EL (cell line): ENCODE results near the gene GPR63.

Experiments used
- DNase-seq: peaks from one replicate; pipeline ENCODE4 v3.0.0-alpha.2; 2016

The GPR63 gene

DNA sequence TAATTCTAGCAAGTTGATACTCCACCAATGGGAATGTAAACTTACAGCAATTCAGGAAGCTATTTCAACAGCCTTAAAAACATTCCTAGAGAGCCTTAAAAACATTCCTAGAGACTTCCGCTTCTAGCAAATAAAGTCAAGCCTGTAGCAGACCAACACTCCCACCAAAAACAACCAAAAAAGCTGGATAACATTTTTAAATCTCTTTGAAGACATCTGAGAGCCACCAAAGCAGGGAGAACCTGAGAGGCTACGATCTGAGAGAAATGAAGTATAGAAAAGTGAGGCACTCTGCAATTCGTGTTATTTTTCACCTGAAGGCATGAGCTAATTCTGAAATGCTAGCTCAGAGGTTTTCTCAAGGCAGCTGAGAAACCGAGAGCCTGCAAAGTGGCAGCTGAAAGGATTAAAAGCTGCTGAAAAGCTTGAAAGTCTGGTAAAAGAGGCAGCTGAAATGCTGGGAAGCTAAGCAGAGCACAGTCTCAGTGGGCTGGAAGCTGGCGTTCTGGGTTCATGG, 20.9 kb downstream of the GPR63 start:
- no peak for DNase-seq

DNA sequence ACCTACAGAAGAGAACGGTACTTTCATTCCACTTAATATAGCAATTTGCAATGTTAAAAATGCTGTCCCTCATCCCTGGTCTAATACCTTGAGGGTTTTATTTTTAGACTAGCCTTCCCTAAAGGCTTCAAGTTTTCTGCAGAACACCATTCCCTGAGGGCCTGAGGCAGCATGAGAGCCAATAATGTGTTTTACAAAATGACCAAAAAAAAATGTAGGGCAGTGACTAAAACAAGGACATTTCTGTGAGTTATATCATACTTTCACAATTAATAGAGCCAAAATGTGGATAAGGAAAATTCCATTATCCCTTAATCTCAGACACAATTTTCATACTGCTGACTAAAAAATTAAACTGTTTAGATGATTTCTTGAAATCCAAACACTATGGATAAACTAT, 22.7 kb downstream of the GPR63 start:
- DNase-seq = no peak

DNA sequence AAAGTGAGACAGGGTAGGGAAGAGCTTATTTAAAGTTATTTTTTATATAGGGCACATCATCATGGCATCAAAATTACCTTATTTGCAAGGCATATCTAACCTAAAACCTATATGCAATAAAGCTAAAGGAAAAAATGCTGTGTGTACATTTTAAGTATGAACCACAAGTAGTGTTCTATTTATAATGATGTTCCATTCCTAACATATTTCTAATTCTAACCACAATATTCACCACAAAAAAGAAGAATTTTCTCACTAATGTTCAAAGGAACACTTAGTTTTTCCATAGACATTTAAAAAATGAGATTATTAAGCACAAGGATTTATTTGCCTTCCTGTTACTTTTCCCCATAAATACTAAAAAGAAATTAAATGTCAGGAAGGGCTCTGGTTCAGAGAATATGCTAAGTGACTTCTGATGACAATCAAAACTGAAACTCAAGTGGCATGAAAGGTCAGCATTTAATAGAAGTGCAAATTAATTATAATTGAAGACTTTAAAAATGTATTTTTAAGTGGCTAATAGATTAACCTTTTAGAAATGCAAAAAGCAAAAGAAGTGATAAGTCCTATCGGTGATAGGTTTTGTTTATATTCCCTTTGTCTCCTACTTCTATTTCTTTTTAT, 25.1 kb downstream of the GPR63 start:
- no peak for DNase-seq

DNA sequence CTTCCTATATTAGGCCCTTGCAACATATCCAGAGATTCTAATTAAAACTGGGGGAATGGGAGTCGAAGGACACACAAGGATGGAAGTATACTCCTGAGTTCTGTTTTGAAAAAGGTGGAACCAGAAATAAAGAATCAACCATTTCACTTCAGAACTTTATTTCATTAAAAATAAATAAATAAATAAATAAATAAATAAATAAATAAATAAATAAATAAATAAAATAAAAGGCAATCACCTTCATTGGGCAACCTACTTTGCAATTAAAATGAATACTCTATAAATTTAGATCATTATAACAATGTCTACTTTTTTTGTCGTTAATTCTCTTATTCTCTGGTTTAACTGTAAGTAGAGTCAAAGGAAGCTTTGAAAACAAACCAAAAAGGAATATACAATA, 25.6 kb downstream of the GPR63 start:
- DNase-seq = no peak

DNA sequence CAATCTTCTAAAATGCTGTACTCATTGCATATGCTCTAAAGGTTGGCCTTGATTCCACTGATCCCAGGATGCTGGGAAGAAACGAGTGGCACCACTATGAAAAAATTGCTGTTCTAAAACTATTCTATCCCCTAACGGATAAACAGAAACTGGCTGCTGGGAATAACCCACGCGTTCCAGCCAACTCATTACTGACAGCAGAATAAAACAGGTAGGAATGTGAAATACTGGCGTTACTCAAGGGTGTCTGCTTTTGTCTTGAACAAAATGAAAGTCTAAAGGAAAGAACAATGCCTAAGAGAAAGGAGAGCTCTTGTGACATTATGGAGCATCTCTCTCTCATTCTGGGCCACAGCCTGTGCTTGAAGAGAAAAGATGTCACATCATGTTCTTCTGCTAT, 26.1 kb downstream of the GPR63 start:
- DNase-seq = no peak

DNA sequence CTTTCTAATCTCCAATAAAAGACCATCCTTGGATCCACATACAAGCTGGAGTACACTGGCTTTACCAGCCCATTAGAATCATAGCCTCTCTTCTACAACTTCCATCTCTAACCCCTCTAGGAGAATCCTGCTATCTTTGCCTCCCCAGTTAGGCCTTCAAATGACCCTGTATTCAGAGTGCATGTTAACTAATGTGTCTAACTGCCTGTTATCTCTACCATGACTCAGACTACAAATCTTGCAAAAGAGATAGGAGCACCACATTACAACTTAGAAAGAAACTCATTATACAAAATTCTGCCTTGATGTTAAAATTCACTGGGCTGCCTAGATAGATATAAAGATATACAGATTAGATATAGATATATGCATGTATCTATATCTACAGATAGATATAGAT, 28.2 kb downstream of the GPR63 start:
- DNase-seq = no peak

DNA sequence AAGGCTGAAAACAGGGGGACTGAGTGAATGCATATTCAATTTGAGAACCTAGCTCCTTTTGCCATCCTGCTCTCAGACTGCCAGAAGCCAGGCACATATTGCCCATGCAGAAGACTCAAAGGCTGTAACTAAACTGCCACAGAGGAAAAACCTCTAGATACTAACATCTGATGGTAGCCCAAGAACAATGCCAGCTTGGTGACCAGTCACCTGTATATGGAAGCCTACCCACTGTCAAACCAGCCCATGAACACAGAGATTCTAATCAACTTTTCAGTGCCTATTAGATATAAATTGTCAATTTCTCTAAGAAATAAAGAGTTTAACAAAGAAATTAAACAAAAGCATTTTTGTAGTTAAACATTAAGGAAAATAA, 34.2 kb downstream of the GPR63 start:
- no peak for DNase-seq

DNA sequence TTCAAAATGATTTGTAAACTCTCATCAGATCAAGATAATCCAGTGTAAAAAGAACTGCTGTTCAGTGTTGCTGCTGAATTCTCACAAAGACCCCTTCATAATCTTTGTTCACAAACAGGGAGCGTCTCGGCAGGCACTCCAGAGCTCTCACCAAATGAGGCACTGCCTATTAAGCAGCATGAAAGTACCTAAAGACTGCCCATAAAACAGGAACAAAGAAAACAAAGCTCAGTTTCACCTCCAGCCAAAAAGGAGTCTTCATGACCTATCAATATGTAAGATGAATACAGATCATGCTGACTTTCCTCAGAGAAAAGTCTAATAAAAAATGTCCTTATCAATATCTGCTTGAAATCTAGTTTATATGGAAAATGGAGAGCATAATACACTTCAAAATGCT, 41.8 kb downstream of the GPR63 start:
- DNase-seq = no peak

DNA sequence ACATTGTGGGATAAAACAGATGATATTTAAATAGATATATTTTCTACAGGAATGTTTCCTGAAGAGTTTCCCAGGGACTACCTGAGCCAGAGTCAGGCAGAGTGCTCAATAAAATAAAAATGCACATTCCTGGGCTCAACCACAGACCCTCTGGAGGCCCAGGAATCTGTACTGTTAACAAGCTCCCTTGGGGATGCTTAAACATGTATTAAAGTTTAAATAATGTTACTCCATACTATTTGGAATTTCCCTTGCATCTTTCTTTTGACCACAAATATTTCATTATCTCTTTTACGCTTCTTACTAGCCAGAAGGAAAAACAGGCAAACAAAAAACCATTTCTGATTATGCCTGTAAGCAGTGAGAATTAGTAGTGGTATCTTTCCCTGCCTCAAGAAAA, 42.3 kb downstream of the GPR63 start:
- DNase-seq = peak; percentile 29

DNA sequence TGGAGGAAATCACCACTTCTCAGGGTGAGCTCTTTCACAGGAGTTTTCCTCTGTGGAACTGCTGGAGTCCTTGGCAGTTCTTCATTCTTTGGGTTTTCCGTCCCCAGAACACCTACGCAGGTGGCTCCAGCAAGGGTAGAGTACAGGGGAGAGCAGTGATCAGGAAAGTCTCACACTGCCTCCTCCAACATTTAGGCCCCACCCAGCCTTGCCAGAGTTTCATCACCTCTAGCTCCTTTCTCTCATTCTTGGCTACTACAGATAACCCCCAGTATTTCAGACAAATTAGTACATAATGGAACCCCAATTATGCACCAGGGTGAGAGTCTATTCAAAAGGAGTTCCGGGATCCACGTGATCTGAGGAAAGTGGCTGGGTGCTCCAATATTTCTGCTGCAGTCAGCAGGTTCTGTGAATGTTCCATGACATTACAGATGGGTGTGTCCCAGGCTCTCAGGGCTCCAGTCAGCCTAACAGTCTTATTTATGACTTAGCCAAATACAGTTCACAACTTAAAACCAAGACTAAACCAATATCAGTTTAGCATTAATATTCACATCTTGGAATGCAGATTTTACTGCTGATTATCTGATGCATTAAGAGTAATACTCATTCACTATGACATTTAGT, 44.6 kb downstream of the GPR63 start:
- DNase-seq = no peak

DNA sequence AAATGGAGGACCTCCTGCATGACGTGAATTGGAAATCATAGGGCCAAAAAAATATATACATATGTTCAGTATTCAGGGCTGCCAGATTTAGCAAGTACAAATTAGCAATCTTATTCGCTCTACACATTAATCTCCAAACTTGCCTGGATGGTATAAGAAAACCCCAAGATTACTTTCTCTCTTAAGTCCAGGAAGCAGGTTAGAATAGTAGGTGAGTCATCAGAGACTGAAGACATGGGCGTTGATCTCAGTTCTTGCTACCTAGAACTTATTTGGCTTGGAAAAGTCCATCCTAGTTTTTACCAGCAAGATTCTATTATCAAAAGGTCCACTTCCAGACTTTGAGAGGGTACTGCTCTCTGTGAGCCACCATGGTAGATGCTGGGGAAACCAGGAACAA, 47.4 kb downstream of the GPR63 start:
- DNase-seq = no peak

DNA sequence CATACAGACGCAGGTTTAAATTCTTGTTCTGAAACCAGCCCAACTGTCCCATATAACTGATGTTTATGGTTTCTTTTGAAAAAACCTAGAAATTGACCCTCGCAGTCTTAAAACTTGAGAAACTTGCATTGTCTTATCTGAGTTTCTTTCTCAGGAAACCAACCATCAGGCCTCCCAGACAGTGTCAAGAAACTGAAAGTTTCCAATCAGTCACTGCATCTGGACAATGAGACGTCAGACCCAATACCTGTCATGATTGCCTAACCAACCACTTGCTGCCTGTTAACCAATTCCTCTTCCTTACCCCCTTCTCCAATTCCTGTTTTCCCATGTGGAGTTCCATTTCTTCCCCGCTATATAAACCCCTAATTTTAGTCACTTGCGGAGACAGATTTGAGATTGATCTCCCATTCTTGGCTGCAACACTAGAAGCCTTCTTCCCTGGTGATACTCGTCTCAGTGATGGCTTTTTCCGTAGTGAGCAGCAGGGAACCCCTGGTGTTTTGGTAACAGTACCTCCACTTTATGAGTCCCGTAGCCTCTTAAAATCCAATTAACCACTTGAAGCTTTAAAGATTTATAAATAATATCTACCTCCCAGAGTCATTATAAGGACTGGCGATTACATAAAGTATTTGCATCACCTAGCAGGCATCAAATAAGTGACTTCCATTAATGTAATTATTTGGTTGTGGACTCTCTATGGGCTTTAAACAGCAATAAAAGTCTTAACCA, 49.3 kb downstream of the GPR63 start:
- DNase-seq = no peak

DNA sequence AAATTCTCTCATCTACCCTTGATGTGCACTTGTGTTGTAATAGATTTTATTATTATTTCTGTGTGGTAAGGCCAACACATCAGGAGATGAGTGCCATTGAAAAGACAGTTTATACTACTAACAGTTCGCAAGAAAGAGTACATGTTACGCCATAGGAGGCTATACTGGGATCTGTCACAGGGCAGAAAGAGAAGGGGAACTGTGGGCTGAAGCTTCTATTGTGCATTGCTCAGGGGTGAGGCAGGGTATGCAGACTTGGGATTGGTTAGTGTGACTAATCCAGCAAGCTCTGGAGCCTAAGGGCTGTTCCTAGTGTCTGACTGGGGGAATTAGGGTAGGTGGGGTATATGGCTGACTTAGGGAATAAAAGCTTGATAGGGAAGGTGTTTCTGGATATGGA, 50.9 kb downstream of the GPR63 start:
- DNase-seq = no peak

DNA sequence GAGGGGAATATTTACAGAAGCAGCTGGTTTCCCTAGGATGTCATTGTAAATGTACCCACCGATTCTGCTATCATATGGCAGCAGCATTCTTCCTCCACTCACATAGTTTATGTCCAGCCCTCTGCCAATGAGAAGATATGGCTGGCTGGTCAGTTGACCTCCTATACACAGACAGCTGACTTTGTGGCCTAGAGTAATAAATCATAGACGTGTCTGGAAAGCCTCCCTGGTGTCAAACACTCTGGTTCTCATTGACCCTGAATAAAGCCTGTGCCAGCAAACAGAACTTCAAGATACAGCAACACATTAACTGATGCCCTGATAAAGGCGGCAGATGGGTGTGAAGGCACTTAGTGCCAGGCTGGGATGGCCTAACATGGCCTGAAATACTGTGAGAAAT, 52.6 kb downstream of the GPR63 start:
- no peak for DNase-seq

DNA sequence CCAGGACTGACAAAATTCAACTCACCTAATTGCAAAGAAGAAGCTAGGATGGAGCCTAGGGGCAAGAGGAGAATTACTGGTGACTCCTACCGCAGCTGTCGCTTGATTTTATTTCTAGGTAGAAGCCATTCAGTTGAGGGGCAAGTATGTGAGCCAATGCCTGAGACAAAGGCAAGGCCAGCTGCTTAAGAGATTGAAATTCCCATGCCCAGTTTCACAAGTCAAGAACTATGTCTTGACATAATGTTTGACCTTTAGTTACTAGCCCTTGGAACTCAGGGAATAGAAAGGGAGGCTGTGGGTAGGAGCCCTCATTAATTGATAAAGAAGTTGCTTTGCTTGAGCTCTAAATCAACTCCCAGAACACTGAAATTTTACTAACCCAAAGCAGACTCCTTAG, 54.0 kb downstream of the GPR63 start:
- no peak for DNase-seq

DNA sequence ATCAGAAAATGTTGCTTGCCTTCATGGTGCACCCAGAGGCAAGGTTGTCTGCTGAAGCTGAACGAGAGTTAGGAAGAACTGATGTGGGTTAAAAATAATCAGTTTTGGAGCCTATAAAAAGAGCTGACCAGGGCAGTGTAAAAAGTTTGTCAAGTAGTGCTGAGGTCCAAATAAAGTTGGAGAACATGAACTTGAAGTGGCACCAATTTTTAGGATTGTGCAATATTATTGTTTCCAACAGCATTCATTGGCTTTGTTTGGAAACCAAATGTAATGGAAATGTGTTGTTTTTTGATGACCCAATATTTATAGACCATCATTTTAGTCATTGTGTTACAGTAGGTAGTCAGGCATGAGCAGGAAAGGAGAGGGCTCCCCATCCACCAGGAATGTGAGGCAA, 55.7 kb downstream of the GPR63 start:
- DNase-seq = no peak

DNA sequence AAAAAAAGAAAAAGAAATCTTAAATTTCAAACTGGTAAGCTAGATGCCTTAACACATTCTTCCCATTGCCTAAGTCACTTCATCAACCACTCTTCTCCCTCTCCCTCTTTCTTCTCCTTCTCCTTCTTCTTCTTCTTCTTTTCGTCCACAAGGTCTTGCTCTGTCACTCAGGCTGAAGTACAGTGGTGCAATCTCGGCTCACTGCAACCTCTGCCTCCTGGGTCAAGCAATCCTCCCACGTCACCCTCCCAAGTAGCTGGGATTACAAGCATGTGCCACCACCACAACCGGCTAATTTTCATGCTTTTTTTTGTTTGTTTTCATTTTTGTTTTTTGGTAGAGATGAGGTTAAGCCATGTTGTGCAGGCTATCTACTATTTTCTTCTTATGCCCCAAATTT, 60.2 kb downstream of the GPR63 start:
- DNase-seq = no peak

DNA sequence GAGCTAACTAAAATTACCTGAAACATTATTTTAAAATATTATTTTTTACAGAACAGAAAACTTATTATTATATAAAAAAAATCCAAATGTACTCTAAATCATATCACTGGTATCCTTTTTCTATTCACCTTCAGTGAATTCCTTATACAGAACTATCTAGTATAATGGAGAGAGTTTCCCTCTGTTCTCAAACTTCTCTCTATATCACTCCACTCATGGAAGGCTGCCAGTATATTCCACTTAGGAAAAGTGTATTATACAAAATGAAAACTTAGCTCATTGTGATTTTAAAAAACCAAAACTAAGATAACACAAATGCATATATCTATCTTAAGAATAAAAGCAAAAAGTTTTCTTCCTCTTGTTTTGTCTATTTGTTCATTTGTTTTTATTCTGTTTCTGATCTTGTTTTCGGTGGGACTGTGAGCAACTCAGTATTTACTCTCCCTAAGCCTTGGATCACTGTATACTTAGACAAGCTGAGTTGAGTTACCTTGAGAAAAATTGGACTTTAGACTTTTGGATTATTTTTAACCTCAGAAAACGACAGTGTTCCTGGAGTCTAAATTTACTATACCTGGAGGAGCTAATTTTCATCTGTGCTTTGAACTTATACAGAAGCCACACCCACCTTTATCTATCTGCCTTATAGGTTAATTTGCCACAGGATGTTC, 61.4 kb downstream of the GPR63 start:
- no peak for DNase-seq

DNA sequence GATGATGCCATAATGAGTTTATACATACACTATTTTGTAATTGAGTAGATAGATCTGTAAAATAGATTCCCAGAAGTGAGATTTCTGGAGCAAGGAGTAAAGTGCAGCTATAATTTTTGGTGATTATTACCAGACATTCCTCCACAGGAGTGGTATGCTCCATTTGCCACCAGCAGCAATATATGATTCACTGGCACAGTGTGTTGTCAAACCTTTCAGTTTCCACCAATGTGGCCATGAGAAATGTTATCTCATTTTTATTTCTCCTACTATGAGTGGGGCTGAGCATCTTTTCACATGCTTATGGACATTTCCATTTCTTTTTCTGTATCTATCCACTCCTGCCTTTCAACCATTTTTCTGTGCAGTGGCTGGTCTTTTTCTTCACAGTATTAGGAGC, 70.5 kb downstream of the GPR63 start:
- no peak for DNase-seq

DNA sequence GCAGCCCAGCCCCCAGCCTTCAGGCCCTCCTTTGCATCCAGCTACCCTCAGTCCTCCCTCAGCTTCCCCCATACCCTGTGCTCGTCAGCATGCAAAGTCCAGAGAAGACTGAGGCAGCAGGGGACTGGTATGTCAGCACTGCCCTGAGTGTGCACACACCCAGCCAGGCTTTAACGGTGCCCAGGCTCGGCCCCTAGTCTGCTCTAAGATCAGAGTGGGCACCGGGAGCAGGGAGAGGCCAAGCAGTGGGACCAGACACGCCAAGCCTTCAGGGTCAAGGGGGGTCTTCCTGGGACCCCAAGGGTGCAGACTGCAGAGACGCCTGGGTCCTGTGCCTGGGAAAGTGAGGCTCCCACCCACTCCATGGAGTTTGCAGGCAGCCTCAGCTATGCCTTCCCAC, 74.7 kb downstream of the GPR63 start:
- no peak for DNase-seq

DNA sequence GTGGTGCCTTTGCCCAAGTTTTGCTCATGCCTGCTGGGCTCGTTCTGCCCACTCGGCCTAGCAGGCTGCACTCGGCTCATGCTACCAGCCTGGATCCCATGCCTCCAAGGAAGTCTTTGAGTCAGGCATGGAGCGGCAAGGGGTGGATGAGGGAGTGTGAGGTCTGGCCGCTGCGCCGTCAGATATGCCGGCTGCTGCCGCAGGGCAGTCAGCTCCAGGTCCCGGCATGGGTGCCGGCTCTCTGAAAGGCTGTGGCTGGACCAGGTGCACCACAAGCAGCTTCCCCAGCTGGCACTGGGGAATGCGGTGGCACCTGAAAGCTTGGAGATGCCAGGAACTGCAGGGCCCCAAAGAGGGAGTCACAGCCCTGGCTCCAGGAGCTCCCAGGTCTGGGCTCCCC, 75.5 kb downstream of the GPR63 start:
- DNase-seq = no peak

DNA sequence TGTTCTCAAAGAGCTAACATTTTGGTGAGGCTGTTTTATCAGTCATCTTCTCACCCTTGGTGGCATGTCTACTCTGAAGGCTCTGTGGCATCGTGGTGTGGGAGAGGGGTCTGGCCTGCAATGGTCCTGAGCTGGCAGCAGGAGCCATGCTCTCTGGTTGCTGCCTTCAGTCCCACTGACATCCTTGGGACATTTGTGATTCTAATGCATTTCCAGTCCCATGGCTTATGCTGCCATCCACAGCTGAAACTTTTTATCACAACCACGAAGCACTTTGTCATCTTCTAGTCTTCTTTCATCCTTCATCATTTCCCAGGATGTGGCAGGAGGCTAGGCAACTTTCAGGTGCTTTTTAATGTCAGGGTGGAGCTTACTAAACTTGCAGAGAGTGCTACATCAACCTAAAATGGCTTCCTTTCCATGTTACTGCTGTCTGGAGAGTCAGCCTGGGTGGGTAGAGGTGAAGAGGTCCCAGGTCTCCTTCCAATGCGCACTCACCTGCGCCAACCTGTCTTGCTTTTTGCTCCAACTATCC, 77.1 kb downstream of the GPR63 start:
- DNase-seq = no peak

DNA sequence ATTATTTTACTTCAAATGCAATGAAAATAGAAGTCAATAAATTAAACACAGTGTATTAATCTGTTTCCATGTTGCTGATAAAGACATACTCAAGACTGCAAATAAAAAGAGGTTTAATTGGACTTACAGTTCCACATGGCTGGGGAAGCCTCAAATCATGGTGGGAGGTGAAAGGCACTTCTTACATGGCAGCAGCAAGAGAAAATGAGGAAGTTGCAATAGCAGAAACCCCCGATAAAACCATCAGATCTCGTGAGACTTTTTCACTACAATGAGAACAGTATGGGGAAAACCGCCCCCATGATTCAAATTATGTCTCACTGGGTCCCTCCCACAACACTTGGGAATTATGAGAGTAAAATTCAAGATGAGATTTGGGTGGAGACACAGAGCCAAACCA, 82.2 kb downstream of the GPR63 start:
- DNase-seq = no peak

DNA sequence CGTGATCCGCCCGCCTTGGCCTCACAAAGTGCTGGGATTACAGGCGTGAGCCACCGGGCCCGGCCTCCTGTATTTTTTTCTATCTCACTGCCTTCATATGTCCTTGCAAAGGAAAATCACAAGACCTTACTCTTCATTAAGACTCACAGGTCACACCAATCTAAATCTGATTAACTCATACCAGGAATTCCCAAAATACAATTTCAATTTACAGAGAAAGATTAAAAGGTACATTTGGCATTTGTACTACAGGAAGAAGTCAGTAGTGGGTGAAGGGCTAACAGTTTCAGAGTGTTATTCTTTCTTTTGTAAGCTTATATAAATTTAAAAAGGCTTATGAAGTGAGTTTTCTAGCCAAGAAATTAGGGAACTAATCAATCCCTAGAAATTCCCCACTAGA, 87.4 kb downstream of the GPR63 start:
- no peak for DNase-seq
